Thyroid gland (tissue), 4 donors: ENCODE measurements around the gene EHBP1L1.

ENCODE experiments used
- CTCF ChIP-seq, 6 experiments: fragments of 200-600 bp in 3 of 6; fragments of 450-650 bp in 3 of 6; sonication (generic) in 3 of 6; IDR thresholded peaks; one replicate each; pipeline ENCODE4 v1.5.1; 2016 to 2019; ENCODE audit warnings: antibody characterized with exemption in 6 of 6, mild to moderate bottlenecking in 2 of 6, inconsistent platforms in 1 of 6, moderate library complexity in 1 of 6
- POLR2A ChIP-seq, 2 donors: fragments of 450-650 bp; IDR thresholded peaks; one replicate each; pipeline ENCODE4 v1.6.1; 2017; ENCODE audit warnings: antibody characterized with exemption in 2 of 2, mild to moderate bottlenecking in 2 of 2, moderate library complexity in 1 of 2

DNA sequence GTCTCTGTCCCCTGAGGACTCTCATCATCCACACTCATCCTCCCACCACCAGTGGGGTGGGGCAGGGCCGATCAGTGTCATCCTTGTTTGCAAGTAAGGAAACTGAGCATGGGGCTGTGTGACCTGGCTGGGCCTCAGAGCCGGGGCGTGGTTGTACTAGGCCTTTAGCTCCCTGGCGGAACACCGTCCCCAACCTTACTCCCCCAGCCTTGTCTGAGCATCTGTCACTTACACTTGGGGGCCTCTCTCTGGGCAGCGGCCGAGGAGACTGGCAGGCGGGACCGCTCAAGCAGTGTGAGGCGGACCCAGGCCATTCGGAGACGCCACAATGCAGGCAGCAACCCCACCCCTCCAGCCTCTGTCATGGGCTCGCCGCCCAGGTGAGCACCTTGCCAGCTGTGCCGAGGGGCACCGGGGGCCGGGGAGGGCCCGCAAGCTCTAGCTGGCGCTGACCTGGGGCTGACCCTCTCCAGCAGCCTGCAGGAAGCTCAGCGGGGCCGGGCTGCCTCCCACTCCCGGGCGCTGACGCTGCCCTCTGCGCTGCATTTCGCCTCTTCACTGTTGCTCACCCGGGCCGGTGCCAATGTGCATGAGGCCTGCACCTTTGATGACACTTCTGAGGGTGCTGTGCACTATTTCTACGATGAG is 43.6 kb downstream of the EHBP1L1 start:
- TF ChIP-seq POLR2A (IDR thresholded peaks at IDR 0.05) (no peak), CTCF (IDR thresholded peaks at IDR 0.05) (no peak)
